OCI-LY7 (cell line): ENCODE measurements around the gene MAGI1.

Experiments
- EZH2phosphoT487 ChIP-seq: fragments of 200-600 bp; sonication (generic); IDR thresholded peaks from 2 replicates; pipeline ENCODE4 v1.6.1; 2018; ENCODE audit warnings: low read depth, borderline replicate concordance, mild to moderate bottlenecking, mixed run types, antibody characterized with exemption, low read length, moderate library complexity, mixed read lengths
- TF ChIP-seq, protein P1 (sequence below): fragments of 200-600 bp; sonication (generic); conservative IDR thresholded peaks from 2 replicates; pipeline ENCODE4 v1.5.1; 2014; ENCODE audit warnings: mild to moderate bottlenecking, antibody characterized with exemption, low read length, moderate library complexity, mixed read lengths

DNA sequence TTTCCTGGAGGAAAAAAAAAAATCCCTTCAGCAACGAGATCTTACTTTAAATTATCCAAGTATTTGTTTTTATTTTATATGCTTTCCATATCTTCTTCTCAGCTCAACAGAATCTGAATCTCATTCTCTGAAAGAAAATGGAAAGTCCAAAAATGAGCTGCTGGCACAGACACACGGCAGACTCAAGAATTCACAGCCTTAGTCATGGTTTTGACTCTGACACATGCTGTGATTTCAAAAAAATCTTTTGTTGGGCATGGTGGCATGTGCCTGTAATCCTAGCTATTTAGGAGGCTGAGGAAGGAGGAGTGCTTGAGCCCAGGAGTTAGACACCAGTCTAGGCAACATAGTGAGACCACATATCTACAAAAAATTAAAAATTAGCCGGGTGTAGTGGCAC, 565.0 kb downstream of the MAGI1 start:
- TF ChIP-seq, protein P1, sequence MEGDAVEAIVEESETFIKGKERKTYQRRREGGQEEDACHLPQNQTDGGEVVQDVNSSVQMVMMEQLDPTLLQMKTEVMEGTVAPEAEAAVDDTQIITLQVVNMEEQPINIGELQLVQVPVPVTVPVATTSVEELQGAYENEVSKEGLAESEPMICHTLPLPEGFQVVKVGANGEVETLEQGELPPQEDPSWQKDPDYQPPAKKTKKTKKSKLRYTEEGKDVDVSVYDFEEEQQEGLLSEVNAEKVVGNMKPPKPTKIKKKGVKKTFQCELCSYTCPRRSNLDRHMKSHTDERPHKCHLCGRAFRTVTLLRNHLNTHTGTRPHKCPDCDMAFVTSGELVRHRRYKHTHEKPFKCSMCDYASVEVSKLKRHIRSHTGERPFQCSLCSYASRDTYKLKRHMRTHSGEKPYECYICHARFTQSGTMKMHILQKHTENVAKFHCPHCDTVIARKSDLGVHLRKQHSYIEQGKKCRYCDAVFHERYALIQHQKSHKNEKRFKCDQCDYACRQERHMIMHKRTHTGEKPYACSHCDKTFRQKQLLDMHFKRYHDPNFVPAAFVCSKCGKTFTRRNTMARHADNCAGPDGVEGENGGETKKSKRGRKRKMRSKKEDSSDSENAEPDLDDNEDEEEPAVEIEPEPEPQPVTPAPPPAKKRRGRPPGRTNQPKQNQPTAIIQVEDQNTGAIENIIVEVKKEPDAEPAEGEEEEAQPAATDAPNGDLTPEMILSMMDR, result no peak
- TF ChIP-seq EZH2phosphoT487, result no peak
